ENCODE data around the gene ANK3.

ANK3 gene

GRCh38 chr10:60358282-60358681 lies 31.4 kb downstream of the ANK3 start:
- DNase-seq (ENCODE audit: low read depth), result no peak
- no peak overlapping the region for H3K4me3 ChIP-seq (ENCODE audit: low read depth, low read length)
- TF ChIP-seq, protein P1, sequence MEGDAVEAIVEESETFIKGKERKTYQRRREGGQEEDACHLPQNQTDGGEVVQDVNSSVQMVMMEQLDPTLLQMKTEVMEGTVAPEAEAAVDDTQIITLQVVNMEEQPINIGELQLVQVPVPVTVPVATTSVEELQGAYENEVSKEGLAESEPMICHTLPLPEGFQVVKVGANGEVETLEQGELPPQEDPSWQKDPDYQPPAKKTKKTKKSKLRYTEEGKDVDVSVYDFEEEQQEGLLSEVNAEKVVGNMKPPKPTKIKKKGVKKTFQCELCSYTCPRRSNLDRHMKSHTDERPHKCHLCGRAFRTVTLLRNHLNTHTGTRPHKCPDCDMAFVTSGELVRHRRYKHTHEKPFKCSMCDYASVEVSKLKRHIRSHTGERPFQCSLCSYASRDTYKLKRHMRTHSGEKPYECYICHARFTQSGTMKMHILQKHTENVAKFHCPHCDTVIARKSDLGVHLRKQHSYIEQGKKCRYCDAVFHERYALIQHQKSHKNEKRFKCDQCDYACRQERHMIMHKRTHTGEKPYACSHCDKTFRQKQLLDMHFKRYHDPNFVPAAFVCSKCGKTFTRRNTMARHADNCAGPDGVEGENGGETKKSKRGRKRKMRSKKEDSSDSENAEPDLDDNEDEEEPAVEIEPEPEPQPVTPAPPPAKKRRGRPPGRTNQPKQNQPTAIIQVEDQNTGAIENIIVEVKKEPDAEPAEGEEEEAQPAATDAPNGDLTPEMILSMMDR (IDR thresholded peaks at IDR 0.05; ENCODE audit: low read depth, low read length), result no peak
- no peak for TF ChIP-seq MAX (IDR thresholded peaks at IDR 0.05; ENCODE audit: low read depth, low read length)
- TF ChIP-seq POLR2A (IDR thresholded peaks at IDR 0.05; ENCODE audit: extremely low read depth, insufficient read length), result no peak
- TF ChIP-seq MYC (IDR thresholded peaks at IDR 0.05; ENCODE audit: low read depth, low read length), result no peak

DNA sequence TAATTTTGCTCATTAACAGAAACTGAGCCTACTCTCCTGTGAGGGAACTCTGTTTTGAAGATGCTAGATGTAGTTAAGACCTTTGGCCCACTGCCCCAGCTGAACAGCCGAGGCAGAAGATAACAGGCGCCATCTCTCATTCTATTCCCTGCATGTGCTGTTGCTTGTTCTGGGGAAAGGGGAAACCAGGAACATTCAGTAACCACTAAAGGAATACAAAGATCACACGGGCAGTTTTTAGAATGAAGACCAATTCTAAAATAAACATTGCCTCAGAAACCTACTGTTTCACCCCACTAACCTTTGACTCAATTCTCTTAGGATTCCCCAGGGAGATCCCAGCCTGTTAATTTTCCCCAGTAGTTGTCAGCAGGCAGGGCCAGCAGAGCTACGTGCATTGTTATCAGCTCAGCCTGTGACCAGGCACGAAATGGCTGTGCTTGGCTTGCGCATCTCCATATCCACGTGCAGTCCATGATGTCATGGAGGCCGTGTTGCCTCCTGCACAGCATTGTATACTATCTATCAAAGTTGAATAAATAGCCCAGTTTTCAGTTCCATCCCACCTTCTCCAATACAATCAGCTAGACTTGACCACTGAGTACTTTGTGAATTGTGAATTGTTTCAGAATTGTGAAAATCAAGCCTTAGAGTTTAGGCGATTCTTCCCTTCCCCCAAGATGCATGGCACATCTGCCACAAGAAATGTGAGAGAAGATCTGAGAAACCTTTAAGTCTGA lies 36.0 kb downstream of the ANK3 start:
- H3K4me3 ChIP-seq (ENCODE audit: low read depth, low read length), result no peak overlapping the region
- no peak for DNase-seq (ENCODE audit: low read depth)

GRCh38 chr10:60352105-60352504 lies 37.6 kb downstream of the ANK3 start:
- TF ChIP-seq MAX (IDR thresholded peaks at IDR 0.05; ENCODE audit: low read depth, low read length) (no peak), POLR2A (IDR thresholded peaks at IDR 0.05; ENCODE audit: extremely low read depth, insufficient read length) (no peak)
- TF ChIP-seq, protein P1 (IDR thresholded peaks at IDR 0.05; ENCODE audit: low read depth, low read length), result no peak
- DNase-seq (ENCODE audit: low read depth), result no peak
- no peak overlapping the region for H3K4me3 ChIP-seq (ENCODE audit: low read depth, low read length)

More for the DNA sequence above, 36.0 kb downstream of the ANK3 start:
- TF ChIP-seq POLR2A (IDR thresholded peaks at IDR 0.05; ENCODE audit: extremely low read depth, insufficient read length) (no peak), MYC (IDR thresholded peaks at IDR 0.05; ENCODE audit: low read depth, low read length) (no peak), MAX (IDR thresholded peaks at IDR 0.05; ENCODE audit: low read depth, low read length) (no peak)
- TF ChIP-seq, protein P1 (IDR thresholded peaks at IDR 0.05; ENCODE audit: low read depth, low read length), result no peak

- no peak for DNase-seq (ENCODE audit: low read depth)
- no peak for TF ChIP-seq POLR2A (IDR thresholded peaks at IDR 0.05; ENCODE audit: extremely low read depth, insufficient read length)
- no peak for TF ChIP-seq MYC (IDR thresholded peaks at IDR 0.05; ENCODE audit: low read depth, low read length)
- TF ChIP-seq, protein P1 (IDR thresholded peaks at IDR 0.05; ENCODE audit: low read depth, low read length), result no peak
- no peak for TF ChIP-seq MAX (IDR thresholded peaks at IDR 0.05; ENCODE audit: low read depth, low read length)
Measured at GRCh38 chr10:60351191-60351853, 38.4 kb downstream of the ANK3 start.

DNA sequence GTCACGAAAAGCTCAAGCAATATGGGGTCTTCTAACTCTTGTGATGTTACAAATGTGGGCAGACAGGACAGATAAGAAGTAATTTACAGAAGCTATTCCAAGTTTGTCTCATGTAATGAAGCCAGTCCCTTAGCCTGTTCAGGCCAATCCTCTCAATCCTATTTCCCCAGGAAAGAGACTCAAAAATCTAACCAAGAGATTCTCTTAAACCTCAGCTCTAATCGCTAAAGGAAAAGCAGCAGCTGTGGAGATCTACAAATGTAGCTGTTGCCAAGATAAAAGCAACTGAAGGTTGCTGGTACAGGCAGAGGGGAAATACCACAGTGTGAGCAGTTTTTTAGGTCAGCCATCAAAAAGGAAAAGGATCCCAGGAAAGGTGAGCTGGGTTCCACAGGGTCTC lies 39.3 kb downstream of the ANK3 start:
- no peak for DNase-seq (ENCODE audit: low read depth)
- H3K4me3 ChIP-seq (ENCODE audit: low read depth, low read length), result no peak overlapping the region
- TF ChIP-seq MYC (IDR thresholded peaks at IDR 0.05; ENCODE audit: low read depth, low read length), result no peak
- TF ChIP-seq MAX (IDR thresholded peaks at IDR 0.05; ENCODE audit: low read depth, low read length), result no peak
- TF ChIP-seq, protein P1 (IDR thresholded peaks at IDR 0.05; ENCODE audit: low read depth, low read length), result no peak
- no peak for TF ChIP-seq POLR2A (IDR thresholded peaks at IDR 0.05; ENCODE audit: extremely low read depth, insufficient read length)

More at GRCh38 chr10:60351191-60351853, 38.4 kb downstream of the ANK3 start:
- no peak overlapping the region for H3K4me3 ChIP-seq (ENCODE audit: low read depth, low read length)
